GM10248 (cell line): ENCODE measurements around the gene MGAT4A.

ENCODE experiments used
- CTCF ChIA-PET: fragments of 300-600 bp; sonication (Branson Sonifier 250); formaldehyde crosslinking; extraction: SDS; loops from one replicate; lab custom pipeline; 2021; ENCODE audit warnings: antibody characterized with exemption; lab: Yijun Ruan, JAX
- POLR2A ChIA-PET: fragments of 350-650 bp; sonication (Branson Sonifier 250); formaldehyde crosslinking; extraction: SDS; loops from one replicate; lab custom pipeline; 2020; ENCODE audit warnings: antibody characterized with exemption; lab: Yijun Ruan, JAX
- DNase-seq: peaks from one replicate; pipeline ENCODE4 v3.0.0; 2012; ENCODE audit errors: extremely low spot score
- CTCF ChIP-seq: IDR thresholded peaks from 2 replicates; pipeline ENCODE4 v1.5.1; 2012; ENCODE audit warnings: mild to moderate bottlenecking, low read depth; ENCODE audit errors: extremely low read depth, missing control alignments, control extremely low read depth

MGAT4A gene

DNA sequence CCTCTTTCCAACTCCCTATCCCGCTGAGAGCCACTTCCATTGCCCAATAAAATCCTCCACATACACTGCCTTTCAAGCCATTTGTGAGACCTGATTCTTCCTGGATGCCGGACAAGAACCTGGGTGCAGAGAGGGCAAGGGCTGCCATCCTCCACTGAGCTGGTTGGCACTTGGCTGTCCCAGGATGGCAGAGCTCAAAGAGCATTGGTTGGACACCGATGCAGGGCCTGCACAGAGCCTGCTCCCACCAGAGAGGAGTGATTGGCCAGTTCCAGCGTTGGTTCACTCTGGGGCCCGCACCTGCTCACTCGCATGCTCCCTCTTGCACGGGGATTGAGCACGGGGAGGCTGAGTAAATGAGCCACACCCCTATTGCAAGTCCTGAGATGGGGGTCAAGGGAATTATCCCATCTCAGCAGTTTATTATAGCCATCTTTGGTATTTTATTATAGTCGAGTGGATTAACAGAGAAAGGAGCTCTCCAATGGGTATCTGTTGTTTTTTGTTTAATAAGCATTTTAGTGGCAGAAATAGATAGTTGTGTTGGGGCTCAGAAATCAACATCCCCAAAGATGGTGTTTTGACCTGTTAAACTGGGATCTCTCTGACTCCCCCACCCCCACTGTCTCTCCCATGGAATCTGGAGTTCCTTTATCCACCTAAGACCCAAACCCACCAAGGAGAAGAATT, 19.8 kb upstream of the MGAT4A start:
- DNase-seq: no peak
- ChIA-PET POLR2A (no interaction called here), CTCF (no interaction called here)
- TF ChIP-seq CTCF: no peak

- ChIA-PET CTCF (no interaction called here), POLR2A (no interaction called here)
- no peak for DNase-seq
- no peak for TF ChIP-seq CTCF
Measured at GRCh38 chr2:98749066-98749450, 18.1 kb upstream of the MGAT4A start.

DNA sequence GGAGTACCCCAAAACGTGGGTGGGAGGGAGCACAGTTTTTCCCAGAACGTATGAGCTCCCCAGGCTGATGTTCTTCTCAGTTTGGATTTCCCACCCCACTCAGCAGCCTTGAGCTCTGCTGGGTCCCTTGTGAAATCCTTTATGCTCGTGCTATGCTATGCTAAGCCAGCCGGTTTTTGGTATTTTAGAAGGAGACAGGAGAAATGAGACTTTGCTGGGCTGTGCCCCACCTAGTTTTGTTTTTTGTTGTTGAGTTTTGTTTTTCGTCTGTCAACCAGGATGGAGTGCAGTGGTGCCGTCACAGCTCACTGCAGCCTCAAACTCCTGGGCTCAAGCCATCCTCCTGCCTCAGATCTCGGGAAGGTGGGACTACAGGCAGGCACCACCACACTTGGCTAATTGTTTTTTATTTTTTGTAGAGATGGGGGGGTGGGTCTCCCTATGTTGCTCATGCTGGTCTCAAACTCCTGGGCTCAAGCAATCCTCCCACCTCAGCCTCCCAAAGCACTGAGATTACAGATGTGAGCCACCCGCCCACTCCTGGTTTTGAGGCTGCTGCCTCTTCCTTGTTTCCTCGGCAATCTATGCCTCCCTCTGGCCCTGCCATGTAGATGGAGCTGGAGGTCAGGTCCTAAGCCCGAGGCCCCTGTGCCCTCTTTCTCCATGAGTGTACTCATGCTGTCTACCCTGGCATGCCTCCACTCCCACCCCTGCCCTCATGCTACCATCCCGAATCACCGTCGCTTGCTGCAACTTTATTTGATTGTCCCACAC, 17.5 kb upstream of the MGAT4A start:
- POLR2A ChIA-PET: no interaction called here
- CTCF ChIA-PET: interaction anchor here (1.4 kb wide), 1 partner anchor 23 kb away, joined by 3 read pairs; no protein-coding TSS in a partner anchor
- TF ChIP-seq CTCF: no peak
- DNase-seq: no peak

DNA sequence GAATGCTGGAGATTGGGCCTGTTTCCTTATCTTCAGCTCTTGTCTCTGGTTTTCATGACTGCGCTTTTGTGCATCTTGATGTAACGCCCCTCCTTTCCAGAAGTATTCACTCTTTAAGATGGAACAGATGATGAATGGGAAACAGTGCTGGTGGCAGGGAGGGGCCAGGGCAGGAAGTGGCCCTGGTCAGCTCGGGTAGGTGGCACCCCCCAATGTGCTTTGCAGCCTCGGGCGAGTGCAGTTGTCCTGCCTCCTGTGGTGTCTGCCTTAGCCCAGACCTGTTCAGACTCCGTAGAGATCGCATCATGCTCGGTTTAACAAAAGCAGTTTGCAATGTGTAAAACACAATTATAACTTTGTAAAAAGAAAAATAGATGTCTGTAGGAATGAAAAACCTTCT, 17.0 kb upstream of the MGAT4A start:
- no peak for TF ChIP-seq CTCF
- DNase-seq: no peak
- CTCF ChIA-PET: interaction anchor here (1.3 to 1.4 kb wide), 3 partner anchors 14 to 24 kb away, joined by 3 to 7 read pairs (median 3); no protein-coding TSS in a partner anchor
- POLR2A ChIA-PET: no interaction called here

- ChIA-PET POLR2A (no interaction called here), CTCF (interaction anchor here (1.3 to 1.4 kb wide), 3 partner anchors 12 to 23 kb away, joined by 3 to 7 read pairs (median 3); no protein-coding TSS in a partner anchor)
- no peak for TF ChIP-seq CTCF
- DNase-seq: no peak
Measured at GRCh38 chr2:98746426-98746825, 15.5 kb upstream of the MGAT4A start.

DNA sequence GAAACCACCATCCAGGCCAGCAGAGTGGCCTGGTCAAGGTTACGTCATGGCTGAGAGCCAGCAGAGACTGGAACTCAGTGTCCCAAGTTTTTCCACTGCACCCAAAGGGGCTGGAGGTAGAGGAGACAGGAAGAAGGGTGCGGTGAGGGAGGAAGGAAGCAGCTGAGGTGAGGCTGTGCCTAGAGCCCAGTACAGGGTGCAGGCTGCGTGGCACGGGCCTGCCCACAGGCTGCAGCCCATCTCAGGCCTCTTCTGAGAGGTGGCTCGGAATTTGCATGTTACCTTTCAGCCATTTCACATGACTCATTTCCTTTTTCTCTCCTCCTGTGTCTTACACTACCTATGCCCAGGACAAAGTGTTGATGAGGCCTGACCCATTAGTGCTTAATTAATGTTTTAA, 13.7 kb upstream of the MGAT4A start:
- ChIA-PET CTCF (interaction anchor here (1.2 to 1.3 kb wide), 2 partner anchors 10 to 39 kb away, joined by 3 read pairs; no protein-coding TSS in a partner anchor), POLR2A (no interaction called here)
- no peak for TF ChIP-seq CTCF
- DNase-seq: no peak
